HepG2 (cell line): ENCODE results near the gene KATNA1. TPM values are rescaled to one million over a fixed set of nuclear protein-coding genes. Genes with fewer than 3 reads are reported as not detected.

Experiments
- HNRNPK ChIP-seq: fragments of 200-400 bp; formaldehyde crosslinking; IDR thresholded peaks from 2 replicates; pipeline ENCODE4 v1.6.1; 2018; ENCODE audit warnings: low read length, low read depth, moderate library complexity, mild to moderate bottlenecking; ENCODE audit not compliant: poor library complexity, severe bottlenecking
- HOXA3 ChIP-seq: sonication (generic); formaldehyde crosslinking; IDR thresholded peaks from 2 replicates; pipeline ENCODE4 v1.5.0; 2020; ENCODE audit warnings: missing genetic modification reagents
- JUND ChIP-seq: sonication (generic); formaldehyde crosslinking; IDR thresholded peaks from 2 replicates; pipeline ENCODE4 v1.8.0; 2022; ENCODE audit warnings: mild to moderate bottlenecking, missing genetic modification reagents
- MED8 ChIP-seq: sonication (generic); formaldehyde crosslinking; IDR thresholded peaks from 2 replicates; pipeline ENCODE4 v1.8.1; 2023; ENCODE audit warnings: mild to moderate bottlenecking, missing genetic modification reagents; ENCODE audit not compliant: insufficient replicate concordance
- MIER2 ChIP-seq: IDR thresholded peaks from 2 replicates; pipeline ENCODE4 v1.6.1; 2016; ENCODE audit warnings: missing biosample characterization, missing genetic modification reagents
- NFATC3 ChIP-seq: sonication (generic); formaldehyde crosslinking; IDR thresholded peaks from 2 replicates; pipeline ENCODE4 v1.5.1; 2020; ENCODE audit warnings: mild to moderate bottlenecking, missing genetic modification reagents
- NFIB ChIP-seq: sonication (generic); formaldehyde crosslinking; IDR thresholded peaks from 2 replicates; pipeline ENCODE4 v1.9.0; 2021; ENCODE audit warnings: missing genetic modification reagents, mild to moderate bottlenecking, borderline replicate concordance
- POGK ChIP-seq: sonication (generic); formaldehyde crosslinking; conservative IDR thresholded peaks from 2 replicates; pipeline ENCODE4 v1.8.0; 2022; ENCODE audit warnings: mild to moderate bottlenecking, moderate library complexity, missing genetic modification reagents
- RFX5 ChIP-seq: IDR thresholded peaks from 2 replicates; pipeline ENCODE4 v1.6.1; 2011; ENCODE audit warnings: low read depth, low read length, improper control_type of control experiment
- SCMH1 ChIP-seq: sonication (generic); formaldehyde crosslinking; IDR thresholded peaks from 2 replicates; pipeline ENCODE4 v1.9.0; 2021; ENCODE audit warnings: missing genetic modification reagents, mild to moderate bottlenecking, borderline replicate concordance
- TOPORS ChIP-seq: sonication (generic); formaldehyde crosslinking; IDR thresholded peaks from 2 replicates; pipeline ENCODE4 v1.8.0; 2023; ENCODE audit warnings: mild to moderate bottlenecking, missing genetic modification reagents
- ZFP36 ChIP-seq: fragments of 150-350 bp; IDR thresholded peaks from 2 replicates; pipeline ENCODE4 v1.6.1; 2018; ENCODE audit warnings: borderline replicate concordance, low read length, low read depth; ENCODE audit not compliant: partially characterized antibody
- ZNF10 ChIP-seq: sonication (generic); formaldehyde crosslinking; IDR thresholded peaks from 2 replicates; pipeline ENCODE4 v1.4.0; 2020; ENCODE audit warnings: mild to moderate bottlenecking, low read depth, missing genetic modification reagents, borderline replicate concordance
- ZNF331 ChIP-seq: sonication (generic); formaldehyde crosslinking; IDR thresholded peaks from 2 replicates; pipeline ENCODE4 v1.4.0; 2020; ENCODE audit warnings: missing genetic modification reagents
- ZNF503 ChIP-seq: sonication (generic); formaldehyde crosslinking; IDR thresholded peaks from 2 replicates; pipeline ENCODE4 v1.4.0; 2020; ENCODE audit warnings: missing genetic modification reagents
- ZNF740 ChIP-seq: sonication (generic); formaldehyde crosslinking; IDR thresholded peaks from 2 replicates; pipeline ENCODE4 v1.4.0; 2020; ENCODE audit warnings: missing genetic modification reagents
- ZSCAN30 ChIP-seq: sonication (generic); formaldehyde crosslinking; IDR thresholded peaks from 2 replicates; pipeline ENCODE4 v1.5.0; 2020; ENCODE audit warnings: mild to moderate bottlenecking, missing genetic modification reagents
- polyA plus RNA-seq, 8 experiments: library from polyadenylated mRNA; depleted of rRNA in 3 of 8; stranded (reverse) in 7 of 8; unstranded in 1 of 8; fragments of >200 nt; fragmentation: Illumina TruSeq in 4 of 8; extraction: Trizol in 4 of 8; gene quantifications; 2 replicates each; pipeline versions ENCODE4 v1.2.1 to v1.2.3, GENCODE V29; 2011 to 2016; ENCODE audit warnings: low read depth in 4 of 8, missing spikeins in 1 of 8, mixed read lengths in 1 of 8; ENCODE audit not compliant: insufficient read depth in 1 of 8
- total RNA-seq, 5 experiments: library from RNA; depleted of rRNA; stranded (reverse); fragments of >200 nt; fragmentation: Illumina TruSeq; extraction: Trizol; gene quantifications; 2 replicates each; pipeline ENCODE4 v1.2.3, GENCODE V29; 2016; ENCODE audit warnings: low read depth in 1 of 5
- TF ChIP-seq, protein P1 (sequence below): sonication (generic); formaldehyde crosslinking; IDR thresholded peaks from 2 replicates; pipeline ENCODE4 v1.8.0; 2022; ENCODE audit warnings: mild to moderate bottlenecking, missing genetic modification reagents; ENCODE audit not compliant: insufficient replicate concordance
- TF ChIP-seq, protein P2 (sequence below): sonication (generic); formaldehyde crosslinking; IDR thresholded peaks from 2 replicates; pipeline ENCODE4 v1.4.0; 2020; ENCODE audit warnings: missing genetic modification reagents, borderline replicate concordance

The KATNA1 gene
- total and polyA plus RNA-seq, 2 of the 13 experiments (the other 11 are each of a cell fraction or from before 2014, with no cell fraction given) = 14.8 to 25.3 TPM

GRCh38 chr6:149566410-149567193 lies 81.9 kb downstream of the KATNA1 start (continued):
- TF ChIP-seq HOXA3 (peak; percentile 54; the same call in 1 of the 2 replicates), ZNF503 (CRISPR knock-in tag) (no peak; the same call in 1 of the 2 replicates), NFATC3 (CRISPR knock-in tag) (0 out of 2 replicates have a peak, but pooled peaks have one; percentile 81), ZNF740 (CRISPR knock-in tag) (no peak), SCMH1 (CRISPR knock-in tag) (no peak), ZSCAN30 (CRISPR knock-in tag) (no peak), RFX5 (no peak), ZFP36 (no peak), MIER2 (CRISPR knock-in tag) (no peak), TOPORS (CRISPR knock-in tag) (0 out of 2 replicates have a peak, but pooled peaks have one; percentile 4), MED8 (no peak), NFIB (no peak), HNRNPK (peak; percentile 82), ZNF331 (peak; percentile 27; the same call in 1 of the 2 replicates), POGK (CRISPR knock-in tag) (peak; percentile 60), JUND (CRISPR knock-in tag) (no peak), ZNF10 (no peak)
- TF ChIP-seq, protein P1, sequence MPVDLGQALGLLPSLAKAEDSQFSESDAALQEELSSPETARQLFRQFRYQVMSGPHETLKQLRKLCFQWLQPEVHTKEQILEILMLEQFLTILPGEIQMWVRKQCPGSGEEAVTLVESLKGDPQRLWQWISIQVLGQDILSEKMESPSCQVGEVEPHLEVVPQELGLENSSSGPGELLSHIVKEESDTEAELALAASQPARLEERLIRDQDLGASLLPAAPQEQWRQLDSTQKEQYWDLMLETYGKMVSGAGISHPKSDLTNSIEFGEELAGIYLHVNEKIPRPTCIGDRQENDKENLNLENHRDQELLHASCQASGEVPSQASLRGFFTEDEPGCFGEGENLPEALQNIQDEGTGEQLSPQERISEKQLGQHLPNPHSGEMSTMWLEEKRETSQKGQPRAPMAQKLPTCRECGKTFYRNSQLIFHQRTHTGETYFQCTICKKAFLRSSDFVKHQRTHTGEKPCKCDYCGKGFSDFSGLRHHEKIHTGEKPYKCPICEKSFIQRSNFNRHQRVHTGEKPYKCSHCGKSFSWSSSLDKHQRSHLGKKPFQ = peak; percentile 67
- TF ChIP-seq, protein P2, sequence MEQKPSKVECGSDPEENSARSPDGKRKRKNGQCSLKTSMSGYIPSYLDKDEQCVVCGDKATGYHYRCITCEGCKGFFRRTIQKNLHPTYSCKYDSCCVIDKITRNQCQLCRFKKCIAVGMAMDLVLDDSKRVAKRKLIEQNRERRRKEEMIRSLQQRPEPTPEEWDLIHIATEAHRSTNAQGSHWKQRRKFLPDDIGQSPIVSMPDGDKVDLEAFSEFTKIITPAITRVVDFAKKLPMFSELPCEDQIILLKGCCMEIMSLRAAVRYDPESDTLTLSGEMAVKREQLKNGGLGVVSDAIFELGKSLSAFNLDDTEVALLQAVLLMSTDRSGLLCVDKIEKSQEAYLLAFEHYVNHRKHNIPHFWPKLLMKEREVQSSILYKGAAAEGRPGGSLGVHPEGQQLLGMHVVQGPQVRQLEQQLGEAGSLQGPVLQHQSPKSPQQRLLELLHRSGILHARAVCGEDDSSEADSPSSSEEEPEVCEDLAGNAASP (CRISPR knock-in tag) = peak; percentile 18; the same call in 1 of the 2 replicates
